ENCODE results near the gene CSN3. TPM values are rescaled to one million over a fixed set of nuclear protein-coding genes. Genes with fewer than 3 reads are reported as not detected.

CSN3 gene
- total RNA-seq, 1 experiment from 2014 or later = not detected

- Mint-ChIP-seq H3K9me3 (ENCODE audit: unreplicated experiment) (no peaks in the 10 kb centered on the region), H3K36me3 (ENCODE audit: insufficient read depth, unreplicated experiment) (no peaks in the 10 kb centered on the region), H3K4me3 (ENCODE audit: unreplicated experiment) (no peak overlapping the region), H3K4me1 (ENCODE audit: low read depth, unreplicated experiment) (no peaks in the 10 kb centered on the region), H3K27ac (ENCODE audit: unreplicated experiment) (no peak overlapping the region), H3K27me3 (ENCODE audit: insufficient read depth, unreplicated experiment) (no peaks in the 10 kb centered on the region)
- intact Hi-C loops (cut with micrococcal nuclease; ENCODE audit: unreplicated experiment) = no loop called here
- Histone ChIP-seq H3K27me3 (replicated peaks; ENCODE audit: control insufficient read depth, insufficient read depth, low read length) (no peaks in the 10 kb centered on the region), H3K9me3 (no peaks in the 10 kb centered on the region), H3K4me1 (no peaks in the 10 kb centered on the region), H3K4me3 (ENCODE audit: low read depth, low read length) (no peak overlapping the region), H3K36me3 (ENCODE audit: control insufficient read depth, insufficient read depth, low read length) (no peaks in the 10 kb centered on the region)
- CTCF ChIA-PET = no interaction called here
- no peak for DNase-seq
- TF ChIP-seq CTCF (IDR thresholded peaks at IDR 0.05; ENCODE audit: insufficient read depth in 1 of 2, low read depth in 1 of 2, low read length in 1 of 2, severe bottlenecking in 1 of 2, unreplicated experiment in 1 of 2) = no peak
- BruUV-seq (replicated peaks) = no TSS peak
- POLR2A ChIA-PET = no interaction called here
These were observed 55.7 kb downstream of the CSN3 start for GRCh38 chr4:70298051-70298450.

GRCh38 chr4:70299643-70300042 lies 57.2 kb downstream of the CSN3 start:
- Mint-ChIP-seq H3K36me3 (ENCODE audit: insufficient read depth, unreplicated experiment) (no peaks in the 10 kb centered on the region), H3K4me3 (ENCODE audit: unreplicated experiment) (no peak overlapping the region), H3K27ac (ENCODE audit: unreplicated experiment) (no peak overlapping the region), H3K4me1 (ENCODE audit: low read depth, unreplicated experiment) (no peaks in the 10 kb centered on the region), H3K27me3 (ENCODE audit: insufficient read depth, unreplicated experiment) (no peaks in the 10 kb centered on the region), H3K9me3 (ENCODE audit: unreplicated experiment) (no peaks in the 10 kb centered on the region)
- CTCF ChIA-PET = no interaction called here
- no peaks in the 10 kb centered on the region for H3K27me3 ChIP-seq (replicated peaks; ENCODE audit: control insufficient read depth, insufficient read depth, low read length)
- intact Hi-C loops (cut with micrococcal nuclease; ENCODE audit: unreplicated experiment) = no loop called here
- POLR2A ChIA-PET = no interaction called here
- TF ChIP-seq CTCF (IDR thresholded peaks at IDR 0.05; ENCODE audit: insufficient read depth in 1 of 2, low read depth in 1 of 2, low read length in 1 of 2, severe bottlenecking in 1 of 2, unreplicated experiment in 1 of 2) = no peak
- no peaks in the 10 kb centered on the region for H3K4me1 ChIP-seq
- H3K36me3 ChIP-seq (ENCODE audit: control insufficient read depth, insufficient read depth, low read length) = no peaks in the 10 kb centered on the region
- no TSS peak for BruUV-seq (replicated peaks)
- H3K9me3 ChIP-seq = no peaks in the 10 kb centered on the region
- DNase-seq = no peak
- no peak overlapping the region for H3K4me3 ChIP-seq (ENCODE audit: low read depth, low read length)

- Histone ChIP-seq H3K36me3 (ENCODE audit: control insufficient read depth, insufficient read depth, low read length) (no peaks in the 10 kb centered on the region), H3K4me3 (ENCODE audit: low read depth, low read length) (no peak overlapping the region), H3K27me3 (replicated peaks; ENCODE audit: control insufficient read depth, insufficient read depth, low read length) (no peaks in the 10 kb centered on the region), H3K9me3 (no peaks in the 10 kb centered on the region), H3K4me1 (no peaks in the 10 kb centered on the region)
- POLR2A ChIA-PET = no interaction called here
- no peak overlapping the region for H3K4me3 Mint-ChIP-seq (ENCODE audit: unreplicated experiment)
- no peaks in the 10 kb centered on the region for H3K36me3 Mint-ChIP-seq (ENCODE audit: insufficient read depth, unreplicated experiment)
- H3K27me3 Mint-ChIP-seq (ENCODE audit: insufficient read depth, unreplicated experiment) = no peaks in the 10 kb centered on the region
- CTCF ChIA-PET = no interaction called here
- BruUV-seq (replicated peaks) = no TSS peak
- no peak for TF ChIP-seq CTCF (IDR thresholded peaks at IDR 0.05; ENCODE audit: insufficient read depth in 1 of 2, low read depth in 1 of 2, low read length in 1 of 2, severe bottlenecking in 1 of 2, unreplicated experiment in 1 of 2)
- DNase-seq = no peak
- H3K9me3 Mint-ChIP-seq (ENCODE audit: unreplicated experiment) = no peaks in the 10 kb centered on the region
- no peak overlapping the region for H3K27ac Mint-ChIP-seq (ENCODE audit: unreplicated experiment)
- intact Hi-C loops (cut with micrococcal nuclease; ENCODE audit: unreplicated experiment) = no loop called here
- no peaks in the 10 kb centered on the region for H3K4me1 Mint-ChIP-seq (ENCODE audit: low read depth, unreplicated experiment)
These were observed 57.8 kb downstream of the CSN3 start for GRCh38 chr4:70300215-70300614.

Other genes starting within 250 kb of the CSN3 start
- not detected in 2 replicates for gene STATH, start 246.6 kb upstream of the CSN3 start, total RNA-seq (2022)
- not detected in 2 replicates for gene HTN3, start 214.1 kb upstream of the CSN3 start, total RNA-seq (2022)
- not detected in 2 replicates for gene HTN1, start 192.2 kb upstream of the CSN3 start, total RNA-seq (2022)
- gene PRR27, start 88.4 kb upstream of the CSN3 start, total RNA-seq (2022) = not detected in 2 replicates
- gene ODAM, start 46.9 kb upstream of the CSN3 start, total RNA-seq (2022) = 11.1 and 15.1 TPM in 2 replicates
- not detected in 2 replicates for gene FDCSP, start 16.5 kb upstream of the CSN3 start, total RNA-seq (2022)
- gene CABS1, start 92.4 kb downstream of the CSN3 start, total RNA-seq (2022) = not detected in 2 replicates
- gene SMR3A, start 118.2 kb downstream of the CSN3 start, total RNA-seq (2022) = not detected in 2 replicates
- gene SMR3B, start 140.5 kb downstream of the CSN3 start, total RNA-seq (2022) = not detected in 2 replicates
- gene OPRPN, start 155.3 kb downstream of the CSN3 start, total RNA-seq (2022) = not detected in 2 replicates
- gene MUC7, start 229.6 kb downstream of the CSN3 start, total RNA-seq (2022) = not detected in 2 replicates